HAP-1 (cell line): ENCODE measurements around the gene RIMS3.
"Not testable (repeated sequence)": the region's sequence is repeated elsewhere in the genome, so short reads cannot be mapped to it uniquely, and the experiment has no call there.

Source experiments
- DNase-seq, 2 experiments: peaks; one replicate each; pipeline ENCODE4 v3.0.0-alpha.2; 2016 to 2020; ENCODE audit warnings: low spot score in 2 of 2
- H3K27me3 ChIP-seq: fragments of 250-450 bp; sonication (Bioruptor Pico); 2 replicates; pipeline ENCODE4 v1.5.1; 2020; ENCODE audit warnings: low read depth, mild to moderate bottlenecking, moderate library complexity
- H3K36me3 ChIP-seq: fragments of 250-450 bp; sonication (Bioruptor Pico); replicated peaks from 2 replicates; pipeline ENCODE4 v1.5.1; 2020; ENCODE audit warnings: mild to moderate bottlenecking
- H3K4me1 ChIP-seq: fragments of 250-450 bp; sonication (Bioruptor Pico); 2 replicates; pipeline ENCODE4 v1.5.1; 2020; ENCODE audit warnings: mild to moderate bottlenecking
- H3K4me3 ChIP-seq: fragments of 250-450 bp; sonication (Bioruptor Pico); 2 replicates; pipeline ENCODE4 v1.5.1; 2020; ENCODE audit warnings: mild to moderate bottlenecking, moderate library complexity
- H3K9me3 ChIP-seq: fragments of 250-450 bp; sonication (Bioruptor Pico); 2 replicates; pipeline ENCODE4 v1.5.1; 2020; ENCODE audit warnings: mild to moderate bottlenecking, moderate library complexity
- in situ Hi-C: fragments of 300-500 bp; cut with MboI; formaldehyde crosslinking; loops from 3 replicates; pipeline ENCODE4 v1.14.3; 2020; ENCODE audit warnings: low sequenced_read_pairs, inconsistent platforms, mixed read lengths

Gene RIMS3

GRCh38 chr1:40665335-40666171 lies at the start of gene RIMS3:
Gene RIMS3 (minus strand): TSS chr1:40665682. CDS start chr1:40641925, 23,757 bp downstream.
- Histone ChIP-seq H3K4me1 (peaks cover 6% of the 10 kb centered on the region), H3K4me3 (peak within 1 kb of the TSS; percentile 39), H3K36me3 (no peaks in the 10 kb centered on the region), H3K27me3 (peaks cover 2% of the 10 kb centered on the region; the same call in 1 of the 2 replicates), H3K9me3 (no peaks in the 10 kb centered on the region)
- in situ Hi-C loops = no loop called here
- DNase-seq = peak; percentile 36 to 87

GRCh38 chr1:40712997-40713396 lies 47.5 kb upstream of the RIMS3 start:
- in situ Hi-C loops = no loop called here
- Histone ChIP-seq H3K9me3 (no peaks in the 10 kb centered on the region), H3K27me3 (no peaks in the 10 kb centered on the region), H3K4me3 (no peak overlapping the region), H3K4me1 (peaks cover 23% of the 10 kb centered on the region), H3K36me3 (peaks cover 5% of the 10 kb centered on the region)
- DNase-seq = no peak

- in situ Hi-C loops = no loop called here
- peaks cover 5% of the 10 kb centered on the region for H3K36me3 ChIP-seq
- H3K9me3 ChIP-seq = no peaks in the 10 kb centered on the region
- DNase-seq = no peak
- H3K27me3 ChIP-seq = no peaks in the 10 kb centered on the region
- peaks cover 24% of the 10 kb centered on the region for H3K4me1 ChIP-seq
- H3K4me3 ChIP-seq = no peak overlapping the region
Observed at GRCh38 chr1:40712405-40712944, 47.0 kb upstream of the RIMS3 start.

- no peaks in the 10 kb centered on the region for H3K9me3 ChIP-seq
- DNase-seq = peak in 1 of 2 experiments; percentile 36
- H3K4me3 ChIP-seq = peak overlapping the region; percentile 45
- H3K4me1 ChIP-seq = peaks cover 24% of the 10 kb centered on the region
- peaks cover 5% of the 10 kb centered on the region for H3K36me3 ChIP-seq
- H3K27me3 ChIP-seq = no peaks in the 10 kb centered on the region
- in situ Hi-C loops = no loop called here
Observed at GRCh38 chr1:40711465-40712404, 46.3 kb upstream of the RIMS3 start.

GRCh38 chr1:40710581-40711315 lies 45.3 kb upstream of the RIMS3 start:
- Histone ChIP-seq H3K4me3 (peak overlapping the region; percentile 45), H3K27me3 (no peaks in the 10 kb centered on the region), H3K36me3 (peaks cover 5% of the 10 kb centered on the region), H3K4me1 (peaks cover 24% of the 10 kb centered on the region), H3K9me3 (no peaks in the 10 kb centered on the region)
- peak; percentile 25 to 42 for DNase-seq
- in situ Hi-C loops = no loop called here

- in situ Hi-C loops = no loop called here
- H3K9me3 ChIP-seq = no peaks in the 10 kb centered on the region
- peak overlapping the region; percentile 45 for H3K4me3 ChIP-seq
- DNase-seq = no peak
- peaks cover 5% of the 10 kb centered on the region for H3K36me3 ChIP-seq
- H3K4me1 ChIP-seq = peaks cover 24% of the 10 kb centered on the region
- no peaks in the 10 kb centered on the region for H3K27me3 ChIP-seq
Observed at GRCh38 chr1:40709802-40710278, 44.4 kb upstream of the RIMS3 start.

GRCh38 chr1:40709100-40709801 lies 43.8 kb upstream of the RIMS3 start:
- Histone ChIP-seq H3K27me3 (no peaks in the 10 kb centered on the region), H3K4me1 (peaks cover 24% of the 10 kb centered on the region), H3K9me3 (no peaks in the 10 kb centered on the region), H3K36me3 (peaks cover 5% of the 10 kb centered on the region), H3K4me3 (peak overlapping the region; percentile 45)
- in situ Hi-C loops = no loop called here
- peak; percentile 89 to 99 for DNase-seq

GRCh38 chr1:40708750-40709099 lies 43.2 kb upstream of the RIMS3 start:
- peak in 1 of 2 experiments; percentile 80 for DNase-seq
- in situ Hi-C loops = no loop called here
- peaks cover 24% of the 10 kb centered on the region for H3K4me1 ChIP-seq
- peak overlapping the region; percentile 45 for H3K4me3 ChIP-seq
- H3K27me3 ChIP-seq = no peaks in the 10 kb centered on the region
- H3K36me3 ChIP-seq = peaks cover 4% of the 10 kb centered on the region
- no peaks in the 10 kb centered on the region for H3K9me3 ChIP-seq

- DNase-seq = no peak
- no peaks in the 10 kb centered on the region for H3K27me3 ChIP-seq
- H3K9me3 ChIP-seq = no peaks in the 10 kb centered on the region
- no peak overlapping the region for H3K4me3 ChIP-seq
- H3K36me3 ChIP-seq = no peaks in the 10 kb centered on the region
- in situ Hi-C loops = no loop called here
- peaks cover 20% of the 10 kb centered on the region for H3K4me1 ChIP-seq
Observed at GRCh38 chr1:40706626-40707025, 41.1 kb upstream of the RIMS3 start.

- in situ Hi-C loops = no loop called here
- Histone ChIP-seq H3K4me3 (no peak overlapping the region), H3K36me3 (no peaks in the 10 kb centered on the region), H3K27me3 (no peaks in the 10 kb centered on the region), H3K9me3 (no peaks in the 10 kb centered on the region), H3K4me1 (peaks cover 21% of the 10 kb centered on the region)
- no peak for DNase-seq
Observed at GRCh38 chr1:40704817-40705733, 39.6 kb upstream of the RIMS3 start.

GRCh38 chr1:40703316-40703715 lies 37.8 kb upstream of the RIMS3 start:
- Histone ChIP-seq H3K36me3 (no peaks in the 10 kb centered on the region), H3K9me3 (no peaks in the 10 kb centered on the region), H3K4me1 (peaks cover 17% of the 10 kb centered on the region), H3K4me3 (no peak overlapping the region), H3K27me3 (no peaks in the 10 kb centered on the region)
- in situ Hi-C loops = no loop called here
- DNase-seq = no peak

- H3K9me3 ChIP-seq, DNase-seq, H3K4me3 ChIP-seq, in situ Hi-C loops, H3K27me3 ChIP-seq, H3K36me3 ChIP-seq: not testable (repeated sequence)
- peaks cover 13% of the 10 kb centered on the region for H3K4me1 ChIP-seq
Observed at GRCh38 chr1:40702810-40703209, 37.3 kb upstream of the RIMS3 start.
